ENCODE results near the gene CPN2. TPM values are rescaled to one million over a fixed set of nuclear protein-coding genes. Genes with fewer than 3 reads are reported as not detected.

CPN2 gene
- total RNA-seq, 3 donors from 2014 or later: 0.14 TPM; not detected in 2

- DNase-seq (no peak), ATAC-seq (no peak)
- intact Hi-C loops (cut with DNase I, micrococcal nuclease): no loop called here
- H3K36me3 ChIP-seq (ENCODE audit: low read depth): no peaks in the 10 kb centered on the region
- no peaks in the 10 kb centered on the region for H3K4me1 ChIP-seq (ENCODE audit: low read depth)
- no peaks in the 10 kb centered on the region for H3K9me3 ChIP-seq
- no peak overlapping the region for H3K4me3 ChIP-seq
- TF ChIP-seq, protein P1, sequence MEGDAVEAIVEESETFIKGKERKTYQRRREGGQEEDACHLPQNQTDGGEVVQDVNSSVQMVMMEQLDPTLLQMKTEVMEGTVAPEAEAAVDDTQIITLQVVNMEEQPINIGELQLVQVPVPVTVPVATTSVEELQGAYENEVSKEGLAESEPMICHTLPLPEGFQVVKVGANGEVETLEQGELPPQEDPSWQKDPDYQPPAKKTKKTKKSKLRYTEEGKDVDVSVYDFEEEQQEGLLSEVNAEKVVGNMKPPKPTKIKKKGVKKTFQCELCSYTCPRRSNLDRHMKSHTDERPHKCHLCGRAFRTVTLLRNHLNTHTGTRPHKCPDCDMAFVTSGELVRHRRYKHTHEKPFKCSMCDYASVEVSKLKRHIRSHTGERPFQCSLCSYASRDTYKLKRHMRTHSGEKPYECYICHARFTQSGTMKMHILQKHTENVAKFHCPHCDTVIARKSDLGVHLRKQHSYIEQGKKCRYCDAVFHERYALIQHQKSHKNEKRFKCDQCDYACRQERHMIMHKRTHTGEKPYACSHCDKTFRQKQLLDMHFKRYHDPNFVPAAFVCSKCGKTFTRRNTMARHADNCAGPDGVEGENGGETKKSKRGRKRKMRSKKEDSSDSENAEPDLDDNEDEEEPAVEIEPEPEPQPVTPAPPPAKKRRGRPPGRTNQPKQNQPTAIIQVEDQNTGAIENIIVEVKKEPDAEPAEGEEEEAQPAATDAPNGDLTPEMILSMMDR (IDR thresholded peaks at IDR 0.05): no peak
These were observed 30.3 kb upstream of the CPN2 start for GRCh38 chr3:194381460-194381875.

DNA sequence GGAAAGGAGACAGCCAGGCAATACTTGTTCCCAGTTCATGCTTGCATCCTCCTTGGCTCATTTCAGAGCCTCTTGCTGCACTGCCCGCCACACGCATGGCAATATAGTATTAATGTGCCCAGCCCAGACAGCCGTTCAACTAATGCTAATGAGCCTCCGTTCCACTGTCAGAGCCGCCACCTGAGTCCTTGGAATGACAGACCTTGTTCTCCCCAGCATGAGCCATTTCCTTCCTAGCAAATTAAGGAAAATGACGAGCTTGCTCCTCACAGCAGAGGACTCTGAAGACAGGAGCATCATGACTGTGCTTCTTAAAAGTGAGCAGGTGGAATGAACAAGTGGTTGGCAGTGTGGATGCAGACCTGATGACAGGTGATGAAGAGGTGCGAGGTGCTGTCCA, 29.2 kb upstream of the CPN2 start:
- Histone ChIP-seq H3K4me3 (no peak overlapping the region), H3K36me3 (ENCODE audit: low read depth) (no peaks in the 10 kb centered on the region), H3K9me3 (no peaks in the 10 kb centered on the region), H3K4me1 (ENCODE audit: low read depth) (no peaks in the 10 kb centered on the region)
- TF ChIP-seq, protein P1 (IDR thresholded peaks at IDR 0.05): no peak
- no peak for ATAC-seq
- intact Hi-C loops (cut with DNase I, micrococcal nuclease): no loop called here
- DNase-seq: peak in 1 of 3 donors; percentile 3

GRCh38 chr3:194379651-194380050, 28.5 kb upstream of the CPN2 start:
- ATAC-seq (peak; percentile 62), DNase-seq (peak in 1 of 3 donors; percentile 36)
- intact Hi-C loops (cut with DNase I, micrococcal nuclease): no loop called here
- no peaks in the 10 kb centered on the region for H3K36me3 ChIP-seq (ENCODE audit: low read depth)
- TF ChIP-seq, protein P1 (IDR thresholded peaks at IDR 0.05): no peak
- H3K9me3 ChIP-seq: no peaks in the 10 kb centered on the region
- H3K4me3 ChIP-seq: no peak overlapping the region
- no peaks in the 10 kb centered on the region for H3K4me1 ChIP-seq (ENCODE audit: low read depth)

- H3K36me3 ChIP-seq (ENCODE audit: low read depth): no peaks in the 10 kb centered on the region
- TF ChIP-seq, protein P1 (IDR thresholded peaks at IDR 0.05): no peak
- intact Hi-C loops (cut with DNase I, micrococcal nuclease): no loop called here
- no peak overlapping the region for H3K4me3 ChIP-seq
- ATAC-seq: peak; percentile 9
- no peaks in the 10 kb centered on the region for H3K9me3 ChIP-seq
- no peaks in the 10 kb centered on the region for H3K4me1 ChIP-seq (ENCODE audit: low read depth)
- DNase-seq: peak in 1 of 3 donors; percentile 7
These were observed 28.1 kb upstream of the CPN2 start for GRCh38 chr3:194379231-194379630.

DNA sequence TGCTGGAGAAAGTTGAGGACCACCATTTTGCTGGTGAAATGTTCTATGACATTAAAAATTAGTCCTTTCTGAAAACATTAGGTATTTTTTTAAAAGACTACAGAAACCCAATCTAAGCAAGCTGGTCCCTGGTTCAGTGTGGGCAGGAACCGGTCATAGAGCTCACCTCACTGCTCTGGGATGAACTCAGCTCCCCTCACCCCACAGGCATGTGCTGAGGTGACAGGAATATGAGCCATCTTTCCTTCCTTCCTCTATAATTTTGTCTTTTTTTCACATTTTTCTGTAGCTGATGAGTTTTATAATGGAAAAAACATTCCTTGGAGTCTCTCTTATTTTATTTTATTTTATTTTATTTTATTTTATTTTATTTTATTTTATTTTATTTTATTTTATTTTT, 26.6 kb upstream of the CPN2 start:
- H3K4me1 ChIP-seq (ENCODE audit: low read depth): no peaks in the 10 kb centered on the region
- H3K4me3 ChIP-seq: no peak overlapping the region
- no peaks in the 10 kb centered on the region for H3K36me3 ChIP-seq (ENCODE audit: low read depth)
- no peak for ATAC-seq
- intact Hi-C loops (cut with DNase I, micrococcal nuclease): no loop called here
- TF ChIP-seq, protein P1 (IDR thresholded peaks at IDR 0.05): no peak
- no peaks in the 10 kb centered on the region for H3K9me3 ChIP-seq
- DNase-seq: no peak

- H3K36me3 ChIP-seq (ENCODE audit: low read depth): no peaks in the 10 kb centered on the region
- intact Hi-C loops (cut with DNase I, micrococcal nuclease): no loop called here
- no peak for ATAC-seq
- TF ChIP-seq, protein P1 (IDR thresholded peaks at IDR 0.05): no peak
- no peaks in the 10 kb centered on the region for H3K4me1 ChIP-seq (ENCODE audit: low read depth)
- H3K4me3 ChIP-seq: no peak overlapping the region
- no peak for DNase-seq
- no peaks in the 10 kb centered on the region for H3K9me3 ChIP-seq
These were observed 25.1 kb upstream of the CPN2 start for GRCh38 chr3:194376241-194376560.
